ENCODE data around the gene PANK4.

The PANK4 gene

GRCh38 chr1:2535981-2536380 is 9.6 kb upstream of the PANK4 start:
- DNase-seq (ENCODE audit: low read depth, low spot score): no peak
- Histone ChIP-seq H3K9me3 (ENCODE audit: low read depth, low read length) (no peaks in the 10 kb centered on the region), H3K4me3 (no peak overlapping the region), H3K27ac (no peak overlapping the region), H3K9ac (ENCODE audit: insufficient read length) (no peak overlapping the region), H3K36me3 (ENCODE audit: insufficient read depth, low read length) (no peaks in the 10 kb centered on the region)
- TF ChIP-seq EZH2 (IDR thresholded peaks at IDR 0.05): no peak
- no peak for TF ChIP-seq POLR2AphosphoS5 (IDR thresholded peaks at IDR 0.05; ENCODE audit: borderline replicate concordance, low read depth, low read length)
- TF ChIP-seq FOXP2 (optimal IDR thresholded peaks at IDR 0.05; ENCODE audit: control extremely low read depth, extremely low read length, insufficient read depth): no peak

- DNase-seq (ENCODE audit: low read depth, low spot score): no peak
Measured at GRCh38 chr1:2535455-2535854, 9.1 kb upstream of the PANK4 start.

GRCh38 chr1:2534687-2535441 is 8.5 kb upstream of the PANK4 start:
- Histone ChIP-seq H3K9me3 (ENCODE audit: low read depth, low read length) (no peaks in the 10 kb centered on the region), H3K9ac (ENCODE audit: insufficient read length) (no peak overlapping the region), H3K4me3 (no peak overlapping the region), H3K27ac (no peak overlapping the region), H3K36me3 (ENCODE audit: insufficient read depth, low read length) (no peaks in the 10 kb centered on the region)
- DNase-seq (ENCODE audit: low read depth, low spot score): no peak
- TF ChIP-seq FOXP2 (optimal IDR thresholded peaks at IDR 0.05; ENCODE audit: control extremely low read depth, extremely low read length, insufficient read depth): no peak
- no peak for TF ChIP-seq POLR2AphosphoS5 (IDR thresholded peaks at IDR 0.05; ENCODE audit: borderline replicate concordance, low read depth, low read length)
- no peak for TF ChIP-seq EZH2 (IDR thresholded peaks at IDR 0.05)

More at GRCh38 chr1:2535455-2535854, 9.1 kb upstream of the PANK4 start:
- Histone ChIP-seq H3K27ac (no peak overlapping the region), H3K36me3 (ENCODE audit: insufficient read depth, low read length) (no peaks in the 10 kb centered on the region), H3K4me3 (no peak overlapping the region), H3K9ac (ENCODE audit: insufficient read length) (no peak overlapping the region), H3K9me3 (ENCODE audit: low read depth, low read length) (no peaks in the 10 kb centered on the region)
- no peak for TF ChIP-seq POLR2AphosphoS5 (IDR thresholded peaks at IDR 0.05; ENCODE audit: borderline replicate concordance, low read depth, low read length)
- no peak for TF ChIP-seq FOXP2 (optimal IDR thresholded peaks at IDR 0.05; ENCODE audit: control extremely low read depth, extremely low read length, insufficient read depth)
- no peak for TF ChIP-seq EZH2 (IDR thresholded peaks at IDR 0.05)

GRCh38 chr1:2534315-2534686 is 7.9 kb upstream of the PANK4 start:
- no peaks in the 10 kb centered on the region for H3K36me3 ChIP-seq (ENCODE audit: insufficient read depth, low read length)
- no peaks in the 10 kb centered on the region for H3K9me3 ChIP-seq (ENCODE audit: low read depth, low read length)
- TF ChIP-seq FOXP2 (optimal IDR thresholded peaks at IDR 0.05; ENCODE audit: control extremely low read depth, extremely low read length, insufficient read depth) (no peak), POLR2AphosphoS5 (IDR thresholded peaks at IDR 0.05; ENCODE audit: borderline replicate concordance, low read depth, low read length) (no peak), EZH2 (IDR thresholded peaks at IDR 0.05) (no peak)
- no peak overlapping the region for H3K27ac ChIP-seq
- no peak for DNase-seq (ENCODE audit: low read depth, low spot score)
- no peak overlapping the region for H3K9ac ChIP-seq (ENCODE audit: insufficient read length)
- H3K4me3 ChIP-seq: no peak overlapping the region

GRCh38 chr1:2533365-2533764 is 7.0 kb upstream of the PANK4 start:
- no peak for DNase-seq (ENCODE audit: low read depth, low spot score)
- no peak overlapping the region for H3K27ac ChIP-seq
- H3K4me3 ChIP-seq: no peak overlapping the region
- no peak overlapping the region for H3K9ac ChIP-seq (ENCODE audit: insufficient read length)
- TF ChIP-seq EZH2 (IDR thresholded peaks at IDR 0.05) (no peak), FOXP2 (optimal IDR thresholded peaks at IDR 0.05; ENCODE audit: control extremely low read depth, extremely low read length, insufficient read depth) (no peak), POLR2AphosphoS5 (IDR thresholded peaks at IDR 0.05; ENCODE audit: borderline replicate concordance, low read depth, low read length) (no peak)
- no peaks in the 10 kb centered on the region for H3K9me3 ChIP-seq (ENCODE audit: low read depth, low read length)
- no peaks in the 10 kb centered on the region for H3K36me3 ChIP-seq (ENCODE audit: insufficient read depth, low read length)

GRCh38 chr1:2532485-2533160 is 6.2 kb upstream of the PANK4 start:
- no peak overlapping the region for H3K9ac ChIP-seq (ENCODE audit: insufficient read length)

GRCh38 chr1:2530513-2531361 is 4.3 kb upstream of the PANK4 start:
- TF ChIP-seq POLR2AphosphoS5 (IDR thresholded peaks at IDR 0.05; ENCODE audit: borderline replicate concordance, low read depth, low read length) (no peak), FOXP2 (optimal IDR thresholded peaks at IDR 0.05; ENCODE audit: control extremely low read depth, extremely low read length, insufficient read depth) (no peak), EZH2 (IDR thresholded peaks at IDR 0.05) (no peak)
- no peak for DNase-seq (ENCODE audit: low read depth, low spot score)
- Histone ChIP-seq H3K36me3 (ENCODE audit: insufficient read depth, low read length) (no peaks in the 10 kb centered on the region), H3K9ac (ENCODE audit: insufficient read length) (no peak overlapping the region), H3K9me3 (ENCODE audit: low read depth, low read length) (no peaks in the 10 kb centered on the region), H3K4me3 (no peak overlapping the region), H3K27ac (no peak overlapping the region)

More at GRCh38 chr1:2532485-2533160, 6.2 kb upstream of the PANK4 start:
- no peak for TF ChIP-seq EZH2 (IDR thresholded peaks at IDR 0.05)
- TF ChIP-seq POLR2AphosphoS5 (IDR thresholded peaks at IDR 0.05; ENCODE audit: borderline replicate concordance, low read depth, low read length): no peak
- TF ChIP-seq FOXP2 (optimal IDR thresholded peaks at IDR 0.05; ENCODE audit: control extremely low read depth, extremely low read length, insufficient read depth): no peak
- DNase-seq (ENCODE audit: low read depth, low spot score): no peak
- no peaks in the 10 kb centered on the region for H3K36me3 ChIP-seq (ENCODE audit: insufficient read depth, low read length)
- H3K4me3 ChIP-seq: no peak overlapping the region
- no peaks in the 10 kb centered on the region for H3K9me3 ChIP-seq (ENCODE audit: low read depth, low read length)
- no peak overlapping the region for H3K27ac ChIP-seq
